ENCODE measurements around the gene CFB. TPM values are rescaled to one million over a fixed set of nuclear protein-coding genes. Genes with fewer than 3 reads are reported as not detected.

CFB gene
- total RNA-seq, 1 experiment from 2014 or later = 0.31 TPM

- Histone ChIP-seq H3K23ac (ENCODE audit: insufficient read length, low read depth, low read length) (no peak overlapping the region), H3K27me3 (ENCODE audit: insufficient read depth, low read length) (no peaks in the 10 kb centered on the region), H4K20me1 (ENCODE audit: control insufficient read depth, insufficient read depth, insufficient read length) (peaks cover under 1% of the 10 kb centered on the region), H3K4me1 (ENCODE audit: insufficient read depth, low read length) (peaks cover 2% of the 10 kb centered on the region; the same call in 1 of the 2 replicates), H4K91ac (ENCODE audit: insufficient read length, low read depth, low read length) (no peak overlapping the region), H3K4ac (ENCODE audit: low read depth, low read length) (no peak overlapping the region), H2BK120ac (ENCODE audit: low read depth, low read length, poor library complexity, severe bottlenecking) (no peak overlapping the region), H2BK12ac (ENCODE audit: insufficient read length, low read depth, low read length) (no peak overlapping the region), H4K8ac (replicated peaks; ENCODE audit: insufficient read length, low read depth, low read length) (no peak overlapping the region), H3T11ph (ENCODE audit: low read length) (no peak overlapping the region), H2BK15ac (ENCODE audit: low read depth, low read length) (no peak overlapping the region), H3K56ac (ENCODE audit: insufficient read length, low read depth, low read length) (no peak overlapping the region), H3K79me1 (ENCODE audit: insufficient read depth, low read depth, low read length, poor library complexity, severe bottlenecking) (no peaks in the 10 kb centered on the region), H2AK5ac (ENCODE audit: insufficient read length, low read length) (no peak overlapping the region), H3K18ac (ENCODE audit: insufficient read length, low read depth, low read length) (no peak overlapping the region), H3K27ac (ENCODE audit: insufficient read length, low read depth, low read length) (no peak overlapping the region), H3K9ac (ENCODE audit: extremely low read depth, insufficient read length, low read length) (no peak overlapping the region), H3K79me2 (ENCODE audit: insufficient read depth, low read length) (no peaks in the 10 kb centered on the region), H2BK20ac (ENCODE audit: low read depth, low read length, poor library complexity, severe bottlenecking) (no peak overlapping the region), H4K5ac (ENCODE audit: insufficient read length, low read depth, low read length) (no peak overlapping the region), H3K4me2 (ENCODE audit: insufficient read depth, insufficient read length, low read length) (no peak overlapping the region), H3K23me2 (ENCODE audit: insufficient read length, low read depth, low read length, poor library complexity, severe bottlenecking) (no peaks in the 10 kb centered on the region), H2AFZ (ENCODE audit: low read length) (no peak overlapping the region), H2BK5ac (ENCODE audit: insufficient read length, low read length) (no peak overlapping the region), H3K14ac (ENCODE audit: insufficient read depth, low read length) (no peak overlapping the region), H3K9me3 (ENCODE audit: control insufficient read depth, low read depth, low read length) (no peaks in the 10 kb centered on the region)
- Mint-ChIP-seq H3K4me1 (peaks cover 11 to 17% of the 10 kb centered on the region in 2 experiments), H3K36me3 (ENCODE audit: insufficient read depth in 1 of 3, low read depth in 3 of 3) (no peaks in the 10 kb centered on the region; a peak in 1 of 7 replicates), H3K4me3 (no peak overlapping the region), H3K27me3 (ENCODE audit: low read depth) (peaks cover 62% of the 10 kb centered on the region), H3K9me3 (no peaks in the 10 kb centered on the region), H3K27ac (no peak overlapping the region)
- no peak for TF ChIP-seq CTCF (conservative IDR thresholded peaks at IDR 0.05)
- no peak for DNase-seq
- no CpG with 5 or more reads among the region's 3 CpGs for whole genome bisulfite sequencing (ENCODE audit: extremely low coverage, insufficient read length, low lambda C conversion rate)
Measured at GRCh38 chr6:31943742-31944141, 2.2 kb upstream of the CFB start.
